HG03460 (cell line): ENCODE measurements around the gene TIFAB.
A peak's percentile ranks its signal among the peaks of the same experiment; 100 is the strongest.

Experiments used
- ATAC-seq: cut with Tn5 transposase; IDR thresholded peaks from one replicate; pipeline ENCODE4 v1.9.1; 2021; ENCODE audit not compliant: unreplicated experiment

TIFAB gene

GRCh38 chr5:135460246-135461033, 8.3 kb upstream of the TIFAB start:
- no peak for ATAC-seq

- no peak for ATAC-seq
Observed at GRCh38 chr5:135458921-135459331, 6.8 kb upstream of the TIFAB start.

GRCh38 chr5:135458356-135458755, 6.2 kb upstream of the TIFAB start:
- no peak for ATAC-seq

- peak; percentile 59 for ATAC-seq
Observed at GRCh38 chr5:135457424-135458071, 5.4 kb upstream of the TIFAB start.

- no peak for ATAC-seq
Observed at GRCh38 chr5:135456238-135457099, 4.3 kb upstream of the TIFAB start.

GRCh38 chr5:135455876-135456237, 3.7 kb upstream of the TIFAB start:
- ATAC-seq = no peak

GRCh38 chr5:135454946-135455345, 2.8 kb upstream of the TIFAB start:
- no peak for ATAC-seq

GRCh38 chr5:135453613-135454012, 1.5 kb upstream of the TIFAB start:
- no peak for ATAC-seq

- no peak for ATAC-seq
Observed at GRCh38 chr5:135451581-135452320, 400 bp downstream of the TIFAB start.

- ATAC-seq = no peak
Observed at GRCh38 chr5:135450952-135451351, 1.2 kb downstream of the TIFAB start.

- ATAC-seq = no peak
Observed at GRCh38 chr5:135450336-135450735, 1.8 kb downstream of the TIFAB start.

- ATAC-seq = no peak
Observed at GRCh38 chr5:135449644-135450043, 2.5 kb downstream of the TIFAB start.

GRCh38 chr5:135448791-135449507, 3.2 kb downstream of the TIFAB start:
- ATAC-seq = no peak

GRCh38 chr5:135448071-135448739, 3.9 kb downstream of the TIFAB start:
- ATAC-seq = no peak

- no peak for ATAC-seq
Observed at GRCh38 chr5:135447298-135447929, 4.7 kb downstream of the TIFAB start, which contains the start of gene DCANP1. DCANP1 (minus strand) TSS chr5:135447348; CDS start chr5:135447108, 240 bp downstream.

- ATAC-seq = no peak
Observed at GRCh38 chr5:135446615-135447014, 5.5 kb downstream of the TIFAB start.

GRCh38 chr5:135446206-135446605, 5.9 kb downstream of the TIFAB start:
- ATAC-seq = no peak

GRCh38 chr5:135445306-135445985, 6.7 kb downstream of the TIFAB start:
- ATAC-seq = no peak

GRCh38 chr5:135444881-135445280, 7.3 kb downstream of the TIFAB start:
- ATAC-seq = no peak
